Stimulated activated CD8-positive, alpha-beta memory T cell treated with anti-CD3 and anti-CD28 coated beads, Interleukin-7, amount 100 ng/mL, for 24 hours (primary cell): ENCODE data around the gene VANGL1.

Experiments used
- DNase-seq: peaks from one replicate; pipeline ENCODE4 v3.0.0-alpha.2; 2020; ENCODE audit warnings: low read depth

VANGL1 gene

DNA sequence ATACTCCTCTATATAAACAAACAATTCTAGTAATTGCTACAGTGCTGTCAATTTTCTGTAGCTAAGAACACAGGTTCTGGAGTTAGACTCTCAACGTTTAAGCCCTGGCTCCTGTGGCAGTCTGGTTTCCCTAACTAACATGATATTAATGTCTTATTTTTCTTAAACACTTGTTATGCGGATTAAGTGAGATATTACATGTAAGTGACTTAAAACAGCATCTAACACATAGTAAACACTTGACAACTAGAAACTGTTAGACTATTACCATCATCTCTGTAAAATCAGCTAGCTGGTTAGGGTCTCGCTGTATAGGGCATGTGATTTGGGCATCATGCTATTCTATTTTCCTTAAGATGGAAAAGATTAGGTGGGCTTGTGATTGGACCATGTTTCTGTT lies 2.3 kb downstream of the VANGL1 start:
- no peak for DNase-seq

DNA sequence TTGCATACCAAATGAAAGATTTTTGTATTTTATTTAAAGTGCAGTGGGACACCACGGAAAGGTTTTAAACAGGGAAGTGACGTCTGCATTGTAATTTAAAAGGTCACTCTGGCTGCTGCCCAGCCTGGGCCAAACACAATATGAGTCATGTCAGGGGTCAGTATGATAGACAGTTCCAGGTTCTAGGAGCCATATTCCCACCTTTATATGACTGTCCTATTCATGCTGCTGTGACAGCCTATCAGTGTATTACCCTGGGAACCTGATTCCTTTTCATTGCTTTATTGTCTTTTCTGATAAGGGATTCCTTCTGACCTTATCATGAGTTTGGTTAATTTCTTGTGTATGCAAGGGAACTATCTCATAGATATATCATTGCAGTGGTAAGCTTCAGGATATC lies 5.3 kb downstream of the VANGL1 start:
- DNase-seq, result no peak

DNA sequence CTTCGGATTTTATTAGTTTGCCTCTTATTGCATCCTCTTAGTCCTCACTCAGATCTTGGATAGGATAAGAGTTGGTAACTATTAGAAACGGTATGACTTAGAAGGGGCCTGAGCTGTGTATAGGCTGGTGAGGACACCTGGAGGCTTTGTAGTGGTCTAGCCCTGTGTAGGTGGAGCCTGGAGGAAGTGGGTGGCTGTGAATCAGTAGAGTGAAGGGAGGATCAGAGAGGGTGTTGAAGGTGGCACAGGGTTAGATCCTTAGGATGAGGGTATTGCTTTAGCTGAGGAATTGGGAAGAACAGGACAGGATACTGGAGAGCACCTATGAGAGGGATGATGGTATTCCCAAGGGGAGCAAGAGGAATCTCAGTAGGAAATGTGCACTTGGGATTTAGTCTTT lies 5.7 kb downstream of the VANGL1 start:
- no peak for DNase-seq

DNA sequence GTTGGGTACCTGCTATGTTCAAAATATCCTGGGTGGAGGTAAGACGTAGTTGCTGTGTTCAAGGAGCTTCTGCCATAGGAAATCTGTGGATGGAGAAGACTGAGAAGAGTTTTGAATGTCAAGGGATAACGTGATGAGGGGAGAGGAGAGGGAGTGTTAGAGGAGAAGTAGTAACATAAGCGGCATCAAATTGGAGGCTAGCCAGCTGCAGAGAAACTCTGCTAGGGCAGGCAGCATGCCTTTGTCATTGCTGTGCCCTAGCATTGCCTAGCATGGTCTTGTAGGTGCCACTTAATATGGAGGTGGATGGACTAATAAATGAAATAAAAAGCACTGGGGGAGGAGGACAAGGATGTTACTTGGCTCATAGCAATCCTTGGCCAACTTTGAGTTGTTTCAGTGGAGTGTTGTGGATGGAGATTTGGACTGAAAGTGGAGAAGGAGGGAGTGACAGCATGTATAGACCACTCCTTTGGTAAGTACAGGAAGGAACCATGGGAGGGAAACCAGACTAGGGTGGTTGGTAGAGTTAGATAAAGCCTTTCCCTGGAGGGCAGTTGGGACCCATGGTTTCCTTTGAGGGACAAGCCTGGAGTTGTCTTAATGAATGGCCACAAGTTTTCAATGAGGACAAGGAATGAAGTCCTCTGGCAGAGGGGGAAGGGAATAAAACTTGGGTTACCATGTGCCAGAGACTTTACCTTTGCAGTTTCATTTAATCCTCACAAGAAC lies 6.3 kb downstream of the VANGL1 start:
- DNase-seq, result no peak

DNA sequence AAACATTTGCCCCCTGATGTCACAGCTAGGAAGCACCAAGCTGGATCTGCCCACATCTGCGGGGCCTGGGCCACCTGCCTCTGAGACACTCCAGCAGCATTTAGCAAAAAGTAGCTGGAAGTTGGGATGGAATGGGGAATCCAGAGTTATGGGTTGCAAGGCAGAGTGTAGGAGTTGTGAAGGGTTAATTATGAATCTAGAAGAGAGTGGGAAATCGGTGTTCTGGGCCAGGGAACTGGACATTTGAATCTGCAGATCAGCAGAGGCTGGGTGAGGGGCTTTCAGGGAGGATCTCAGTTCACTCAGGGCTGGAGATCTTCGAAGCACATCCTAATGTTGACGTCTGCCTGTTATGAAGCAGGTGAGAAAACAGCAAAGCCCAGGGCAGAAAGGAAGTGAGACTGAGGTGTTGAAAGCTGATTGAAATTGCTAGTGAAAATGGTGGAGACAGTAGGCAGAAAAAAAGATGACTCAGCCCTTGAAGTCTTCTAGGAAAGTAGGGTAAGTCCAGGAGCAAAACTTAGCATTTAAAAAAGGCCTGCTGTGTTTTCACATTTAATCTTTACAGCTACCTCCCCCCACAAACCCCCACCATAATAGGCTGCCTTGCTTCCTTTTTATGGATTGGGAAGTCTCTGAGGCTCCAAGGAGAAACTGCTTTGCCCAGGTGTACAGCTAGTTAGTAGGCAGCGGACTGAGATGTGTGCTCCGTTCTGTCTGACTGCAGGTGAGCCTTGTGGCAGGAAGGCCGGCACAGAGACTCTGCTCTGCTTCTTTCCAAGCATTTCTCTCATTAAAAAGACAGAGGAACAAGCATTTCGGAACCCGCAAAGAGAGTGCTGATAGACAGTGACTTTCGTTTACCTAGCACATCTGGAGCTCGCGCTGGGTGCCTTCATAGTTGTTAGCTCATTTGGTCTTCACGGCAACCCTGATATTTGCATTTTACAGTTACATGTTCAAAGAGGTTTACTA lies 7.2 kb downstream of the VANGL1 start:
- DNase-seq, result no peak

DNA sequence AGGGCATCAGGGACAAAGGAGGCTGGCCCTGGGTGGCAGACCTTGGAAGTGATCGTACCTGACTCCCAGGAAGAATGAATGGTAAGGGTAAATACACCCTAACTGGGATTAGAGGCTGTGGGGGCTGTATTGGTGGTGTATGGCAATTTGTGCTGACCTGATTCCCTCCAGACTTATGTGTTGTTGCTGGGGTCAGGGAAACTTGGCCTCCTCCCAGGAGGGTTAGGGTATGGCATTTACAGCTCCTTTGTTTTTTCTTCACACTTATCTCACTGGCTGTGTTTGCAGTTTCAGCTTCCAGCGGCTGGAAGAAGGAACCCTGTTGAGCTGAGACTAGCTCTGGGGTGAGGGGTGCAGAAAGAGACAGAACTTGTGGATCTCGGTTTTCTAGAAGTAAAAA lies 8.2 kb downstream of the VANGL1 start:
- no peak for DNase-seq

DNA sequence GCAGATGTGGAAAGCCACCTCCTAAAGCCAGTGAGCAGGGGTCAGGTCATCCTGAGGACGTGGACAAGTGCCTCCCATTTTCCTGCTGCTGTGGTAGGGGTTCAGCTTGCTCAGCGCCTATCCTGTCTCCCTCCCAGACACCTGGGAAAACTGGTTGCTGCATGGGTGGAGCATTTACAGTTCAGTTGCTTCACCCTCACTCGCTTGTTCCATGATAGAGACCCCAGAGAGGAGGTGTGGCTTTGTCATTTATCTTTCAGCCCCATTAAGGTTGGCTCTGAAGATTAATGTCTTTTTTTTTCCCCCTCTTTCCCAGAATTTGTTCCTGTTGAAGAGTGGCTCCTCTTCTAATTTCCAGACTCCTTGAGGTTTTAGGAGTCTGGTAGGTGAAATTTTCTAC lies 9.2 kb downstream of the VANGL1 start:
- no peak for DNase-seq

DNA sequence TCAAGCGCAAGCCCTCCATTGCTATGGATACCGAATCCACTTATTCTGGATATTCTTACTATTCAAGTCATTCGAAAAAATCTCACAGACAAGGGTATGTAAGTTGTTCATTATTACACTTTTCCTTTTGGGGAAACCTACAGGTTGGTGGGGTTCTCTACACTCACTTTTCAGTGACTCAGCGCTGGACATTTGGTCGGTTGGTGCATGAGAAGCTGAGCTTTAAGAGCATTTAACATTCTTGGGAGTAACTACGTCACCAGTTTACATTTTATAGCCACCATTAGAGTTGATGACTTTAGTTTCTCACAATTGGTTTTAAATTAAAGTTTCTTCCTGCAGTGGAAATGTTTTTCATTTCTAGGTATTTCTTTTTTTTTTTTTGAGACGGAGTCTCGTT lies 9.6 kb downstream of the VANGL1 start:
- no peak for DNase-seq

DNA sequence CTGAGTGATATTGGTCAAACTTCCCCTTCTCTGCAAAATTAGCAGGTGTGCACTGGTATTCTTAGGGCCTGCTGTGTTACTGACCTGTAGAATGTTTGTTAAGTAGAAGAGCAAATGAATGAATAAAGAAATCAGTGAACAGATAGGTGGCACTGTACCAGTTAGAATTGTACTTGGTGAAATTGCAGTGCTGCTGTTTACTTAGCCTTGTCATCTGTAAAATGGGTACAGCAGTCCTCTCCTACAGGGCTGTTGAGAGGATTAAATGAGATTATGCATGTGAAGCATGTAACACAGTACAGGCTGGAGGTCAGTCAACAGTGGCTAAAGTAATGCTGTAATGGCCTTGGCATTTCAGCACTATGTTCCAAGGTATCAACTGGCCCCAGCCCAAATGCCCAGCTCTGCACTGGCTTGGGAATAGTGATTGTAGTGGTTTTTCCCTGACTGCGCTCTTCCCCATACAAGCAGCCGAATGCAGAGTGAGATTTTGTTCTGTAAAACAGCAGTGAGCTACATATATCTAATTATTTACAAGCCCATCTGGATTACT lies 10.5 kb downstream of the VANGL1 start:
- DNase-seq, result no peak

DNA sequence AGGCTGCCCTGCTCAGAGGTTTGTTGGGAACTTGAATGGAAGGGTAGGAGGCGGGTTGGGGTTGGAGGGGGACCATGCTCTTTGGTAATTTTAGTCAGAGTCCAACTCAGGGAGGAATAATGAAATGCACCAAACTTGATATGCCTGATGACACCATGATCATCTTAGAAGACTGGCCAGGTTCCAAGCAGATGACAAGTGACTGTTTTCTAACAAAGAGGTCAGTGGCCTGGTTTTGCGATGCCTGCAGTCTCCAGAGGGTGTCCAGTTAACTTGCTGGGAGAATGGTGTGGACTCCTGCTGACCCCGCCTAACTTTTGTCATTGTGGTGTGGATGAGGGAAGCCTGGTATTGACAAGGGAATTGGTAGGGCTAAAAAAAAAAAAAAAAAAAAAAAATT lies 12.4 kb downstream of the VANGL1 start:
- DNase-seq, result no peak

DNA sequence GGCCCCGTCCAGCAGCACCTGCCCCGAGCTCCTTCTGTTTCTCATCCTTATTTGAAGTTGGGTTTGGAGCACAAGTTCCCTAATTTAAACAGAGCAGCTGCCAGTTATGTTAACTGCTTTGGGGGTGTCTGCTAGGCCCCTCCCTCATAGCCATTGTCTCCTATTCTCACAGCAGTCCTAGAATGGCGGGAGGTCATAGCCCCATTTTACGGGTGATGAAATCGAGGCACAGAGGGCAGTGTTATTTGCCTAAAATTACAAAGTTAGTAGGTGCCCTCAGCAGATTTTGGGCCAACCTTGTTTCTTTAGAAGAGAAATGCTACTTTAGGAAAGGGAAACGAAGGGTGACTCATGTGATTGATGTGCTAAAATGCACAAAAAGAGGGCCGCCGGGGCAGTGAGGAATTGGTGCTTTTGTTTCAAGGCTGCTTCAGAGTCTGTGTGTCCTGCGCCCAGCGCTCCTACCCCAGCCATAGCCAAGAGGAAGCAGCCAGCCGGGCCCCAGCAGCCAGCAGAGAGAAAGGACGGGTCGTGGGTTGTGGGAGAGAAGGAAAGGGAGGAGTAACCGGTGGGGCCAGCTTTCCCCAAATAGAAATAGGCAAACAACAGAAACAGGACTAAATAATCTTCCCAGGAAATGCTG lies 13.0 kb downstream of the VANGL1 start:
- DNase-seq, result no peak

DNA sequence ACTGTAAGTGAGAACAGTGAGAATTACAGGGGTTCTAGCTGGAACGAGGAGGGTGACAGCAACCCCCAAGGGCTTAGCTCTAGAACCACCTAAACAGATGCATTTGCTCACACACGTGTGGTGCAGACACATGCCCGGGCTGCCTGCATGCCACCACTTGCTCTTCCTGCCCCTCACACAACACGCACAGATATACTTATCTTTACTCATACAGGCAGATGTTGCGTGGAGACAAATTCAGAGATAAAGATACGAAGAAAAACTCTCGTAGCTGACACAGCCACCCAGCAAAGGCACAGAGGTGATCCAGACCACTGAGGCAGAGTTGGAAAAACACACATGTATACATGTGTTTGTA lies 13.5 kb downstream of the VANGL1 start:
- DNase-seq, result no peak

DNA sequence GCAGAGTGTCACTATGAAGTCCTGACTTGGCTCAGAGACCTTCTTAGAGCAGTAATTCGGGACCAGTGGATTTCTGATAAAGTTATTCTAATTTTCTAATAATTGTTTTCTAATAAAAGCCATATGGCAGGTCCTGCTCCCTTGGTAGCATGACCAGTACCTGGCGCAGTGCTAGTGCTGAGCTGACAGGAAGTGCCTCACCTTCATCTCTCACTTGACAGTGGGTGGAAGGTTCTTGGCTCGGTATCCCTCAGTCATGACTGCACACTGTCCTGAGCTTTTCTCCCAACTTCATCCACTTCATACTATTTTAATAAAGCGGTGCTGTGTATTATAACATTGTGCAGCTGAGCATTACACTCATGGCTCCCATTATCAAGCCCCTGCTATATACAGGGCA lies 14.1 kb downstream of the VANGL1 start:
- DNase-seq, result no peak

DNA sequence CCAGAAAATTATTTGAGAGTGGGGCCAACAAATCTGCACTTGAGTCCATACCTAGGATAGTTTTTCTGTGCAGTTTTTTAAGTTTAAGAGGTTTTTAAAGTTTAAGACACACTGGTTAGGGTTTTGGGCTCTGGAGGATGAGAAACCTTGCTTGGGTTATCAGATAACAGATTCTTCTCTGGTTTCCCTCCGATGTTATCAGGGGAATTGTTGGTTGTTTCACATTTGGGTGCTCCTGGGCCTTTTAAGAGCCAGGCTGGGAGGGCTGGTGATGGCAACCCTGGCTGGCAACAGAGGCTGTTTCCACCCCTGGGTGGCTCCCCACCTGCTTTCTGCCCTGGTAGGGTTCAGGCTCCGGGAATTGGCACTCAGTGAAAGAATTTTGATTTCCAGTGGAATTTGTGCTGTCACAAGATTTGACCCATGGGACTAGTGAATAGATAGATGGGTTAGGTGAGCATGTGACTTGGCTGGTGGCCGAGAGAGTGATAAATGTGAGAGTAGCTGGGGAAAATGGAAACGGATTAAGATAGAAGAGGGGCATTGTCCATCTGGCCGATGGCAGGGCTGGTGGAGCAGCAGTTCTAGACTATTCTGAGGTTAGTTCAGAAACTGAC lies 14.8 kb downstream of the VANGL1 start:
- DNase-seq, result no peak

DNA sequence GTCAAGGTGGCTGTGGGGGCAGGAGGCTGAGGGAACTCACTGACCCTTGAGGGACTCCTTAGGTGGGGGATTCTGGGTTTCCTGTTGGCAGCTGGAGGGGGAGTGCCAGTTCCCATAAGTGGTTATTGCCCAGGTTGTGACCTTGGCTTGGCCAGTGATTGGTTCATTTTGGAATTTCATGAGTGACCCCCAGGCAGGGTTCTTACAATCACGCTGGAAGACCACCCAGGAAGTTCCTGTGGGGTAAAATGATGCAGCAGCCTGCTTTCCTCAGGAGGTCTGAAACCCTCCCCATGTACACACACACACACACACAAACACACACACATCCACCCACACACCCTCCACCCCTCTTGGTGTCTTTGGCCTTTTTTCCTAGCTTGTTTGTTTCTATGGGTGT lies 16.9 kb downstream of the VANGL1 start:
- DNase-seq, result no peak

DNA sequence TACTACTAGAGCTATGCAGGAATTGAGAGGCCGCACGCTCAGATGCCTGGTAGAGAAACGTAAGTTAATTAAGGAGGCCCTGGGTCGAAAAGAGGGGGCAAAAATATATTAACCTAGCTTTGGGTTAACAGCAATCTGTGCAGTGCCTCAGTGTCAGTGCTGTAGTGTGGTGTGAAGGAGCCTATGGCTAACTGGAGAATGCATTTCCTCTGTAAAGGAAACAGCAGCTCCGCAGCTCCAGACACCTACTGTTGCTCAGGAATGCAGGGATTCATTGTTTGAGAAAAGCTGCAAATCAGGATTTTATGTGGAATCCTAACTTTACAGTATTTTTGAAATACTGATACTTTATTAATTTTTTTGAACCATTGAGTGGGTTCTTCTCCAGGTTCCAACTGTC lies 18.4 kb downstream of the VANGL1 start:
- no peak for DNase-seq

DNA sequence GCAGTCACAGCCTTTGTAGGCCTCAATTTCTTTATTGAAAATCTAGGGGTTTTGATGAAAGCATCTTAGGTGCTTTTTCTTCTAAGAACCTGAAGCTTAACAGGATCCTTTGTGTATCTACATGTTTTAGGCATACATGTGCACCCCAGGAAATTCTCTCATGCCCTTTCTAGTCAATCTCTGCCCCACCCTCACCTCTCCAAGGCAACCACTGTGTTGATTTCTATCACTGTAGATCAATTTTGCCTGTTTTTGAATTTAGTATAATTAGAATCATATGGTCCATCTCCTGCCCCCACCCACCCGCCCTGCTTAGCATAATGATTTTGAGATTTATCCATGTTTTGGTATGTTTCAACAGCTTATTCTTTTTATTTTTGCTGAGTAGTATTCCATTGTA lies 19.4 kb downstream of the VANGL1 start:
- DNase-seq, result no peak

DNA sequence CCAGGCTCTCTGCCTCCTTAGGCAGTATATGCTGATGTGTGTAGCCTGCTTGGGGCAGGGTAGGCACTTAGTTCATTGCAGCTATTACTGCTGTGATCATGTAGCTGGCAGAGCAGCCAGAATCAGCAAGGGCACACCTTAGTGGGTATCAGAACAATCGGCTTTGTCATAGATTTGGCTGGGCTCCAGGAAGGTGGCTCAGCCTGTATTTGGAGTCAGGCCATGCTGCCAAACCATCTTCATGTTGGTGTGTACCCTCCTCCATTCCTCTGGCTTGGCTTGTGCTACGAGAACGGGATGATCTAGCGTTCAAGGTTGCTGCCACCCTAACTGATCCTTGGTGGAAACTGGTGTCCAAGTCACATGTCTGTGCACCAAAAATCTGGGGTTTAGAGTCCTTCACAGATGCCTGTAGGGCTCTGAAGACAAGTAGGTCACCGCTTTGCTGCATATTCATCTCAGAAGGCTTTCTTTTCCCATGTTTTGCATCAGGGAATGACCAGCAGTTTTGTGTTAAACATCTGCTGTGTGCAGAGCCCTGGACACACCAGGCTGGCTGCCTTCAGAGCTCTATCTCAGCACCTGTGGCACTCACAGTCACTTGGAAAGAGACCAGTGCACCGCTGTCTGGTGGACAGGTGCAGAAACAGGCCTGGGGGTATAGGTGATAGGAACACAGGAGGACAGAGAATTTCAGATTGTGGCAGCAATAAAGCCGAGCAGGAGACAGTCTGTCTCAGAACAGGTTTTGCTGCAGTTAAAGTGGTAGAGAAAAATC lies 23.7 kb downstream of the VANGL1 start:
- DNase-seq, result no peak

DNA sequence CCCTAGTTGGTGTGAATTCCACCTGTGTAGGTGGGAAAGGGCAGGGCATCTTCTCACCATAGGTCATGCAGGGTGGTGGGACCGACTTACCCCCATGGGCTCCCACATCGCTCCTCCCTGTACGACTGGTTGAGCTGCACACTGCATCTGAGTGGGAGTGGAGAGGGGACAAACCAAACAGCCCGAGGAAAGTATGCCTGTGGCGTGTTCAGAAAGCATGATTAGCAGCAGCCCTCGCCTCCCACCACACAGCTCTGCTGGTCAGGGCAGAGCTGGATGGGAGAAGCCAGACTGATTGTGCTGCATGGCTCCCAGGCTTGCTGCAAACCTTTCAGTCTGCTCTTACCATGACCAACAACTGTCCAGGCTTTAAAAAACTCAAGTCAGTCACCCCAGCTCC lies 24.4 kb downstream of the VANGL1 start:
- DNase-seq, result no peak

DNA sequence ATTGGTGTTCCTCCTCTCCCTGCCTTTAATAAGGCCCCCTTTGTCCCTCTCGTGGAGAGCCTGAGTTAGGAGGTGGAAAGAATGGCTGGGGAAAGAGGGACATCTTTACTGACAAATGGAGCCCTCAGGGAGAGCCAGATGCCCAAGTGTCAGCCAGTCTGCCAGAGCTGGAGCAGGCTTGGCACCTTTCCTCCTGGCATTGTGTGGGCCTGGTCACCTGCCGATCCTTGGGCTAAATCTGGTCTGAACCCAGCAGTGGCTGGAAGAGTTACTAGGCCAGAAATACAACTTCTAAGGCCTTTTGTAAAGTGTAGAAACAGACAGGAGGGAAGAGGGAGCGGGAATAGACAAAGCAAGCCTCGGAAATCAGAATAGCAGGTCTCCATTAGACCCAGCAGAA lies 24.9 kb downstream of the VANGL1 start:
- DNase-seq, result no peak

DNA sequence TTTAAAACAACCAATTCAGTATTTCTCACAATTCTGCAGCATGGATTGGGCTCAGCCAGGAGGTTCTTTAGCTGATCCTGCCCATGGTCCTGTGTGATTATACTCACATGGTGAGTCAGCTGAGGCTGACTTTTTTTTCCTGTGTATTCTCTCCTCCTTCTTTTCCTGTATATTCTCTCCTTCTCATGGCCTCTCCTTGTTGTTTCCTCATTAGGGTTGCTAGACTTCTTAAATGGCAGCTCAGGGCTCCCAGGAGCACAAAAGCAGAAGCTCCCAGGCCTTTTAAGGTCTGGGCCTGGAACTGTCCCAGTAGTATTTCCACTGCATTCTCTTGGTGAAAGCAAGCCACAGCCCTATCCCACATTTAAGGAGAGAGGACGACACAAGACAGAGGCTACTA lies 26.8 kb downstream of the VANGL1 start:
- DNase-seq, result no peak
